Bronchial epithelial cell (primary cell): Measurements from ENCODE around the gene OR51B5. TPM values are rescaled to one million over a fixed set of nuclear protein-coding genes. Genes with fewer than 3 reads are reported as not detected.
"Not testable (repeated sequence)": the region's sequence is repeated elsewhere in the genome, so short reads cannot be mapped to it uniquely, and the experiment has no call there.

Experiments used
- DNase-seq: peaks from one replicate; pipeline ENCODE4 v3.0.0-alpha.2; 2010; ENCODE audit warnings: low read depth
- FAIRE-seq: peaks from 2 replicates; lab custom pipeline; 2011; peaks lifted over from hg19 to GRCh38; lab: Jason Lieb, UNC
- H3K27me3 ChIP-seq: 2 replicates; pipeline ENCODE4 v1.5.1; 2011; ENCODE audit warnings: low read length; ENCODE audit not compliant: control insufficient read depth, insufficient read depth
- H3K36me3 ChIP-seq: 2 replicates; pipeline ENCODE4 v1.5.1; 2011; ENCODE audit warnings: low read length; ENCODE audit not compliant: control insufficient read depth, insufficient read depth
- H3K4me3 ChIP-seq: 2 replicates; pipeline ENCODE4 v1.5.1; 2011; ENCODE audit warnings: mild to moderate bottlenecking, low read depth, low read length, control low read depth
- CTCF ChIP-seq: IDR thresholded peaks from 2 replicates; pipeline ENCODE4 v1.5.1; 2011; ENCODE audit warnings: mild to moderate bottlenecking, moderate library complexity, low read length, control low read depth, inconsistent platforms; ENCODE audit not compliant: insufficient read depth, severe bottlenecking
- total RNA-seq: library from RNA; depleted of rRNA; stranded (reverse); fragments of >200 nt; gene quantifications from 2 replicates; pipeline ENCODE4 v1.2.1, GENCODE V29; 2014

Gene OR51B5
- total RNA-seq, 1 donor from 2014 or later: not detected

- TF ChIP-seq CTCF: no peak
- no peak within 1 kb of the TSS for H3K4me3 ChIP-seq
- DNase-seq: no peak
- FAIRE-seq: no peak
- H3K36me3 ChIP-seq: no peaks in the 10 kb centered on the region
- H3K27me3 ChIP-seq: no peaks in the 10 kb centered on the region
Measured at GRCh38 chr11:5301846-5302245, 41.5 kb downstream of the OR51B5 start, which contains the start of gene OR51B4. TSS of gene OR51B4 (minus strand) at chr11:5301946. CDS start at chr11:5301946, 0 bp downstream.

- no peak for FAIRE-seq
- Histone ChIP-seq H3K36me3 (no peaks in the 10 kb centered on the region), H3K27me3 (no peaks in the 10 kb centered on the region), H3K4me3 (no peak overlapping the region)
- no peak for DNase-seq
- TF ChIP-seq CTCF: no peak
Measured at GRCh38 chr11:5300251-5300650, 43.1 kb downstream of the OR51B5 start.

- Histone ChIP-seq H3K36me3 (no peaks in the 10 kb centered on the region), H3K4me3 (no peak overlapping the region), H3K27me3 (no peaks in the 10 kb centered on the region)
- DNase-seq (no peak), FAIRE-seq (no peak)
- TF ChIP-seq CTCF: no peak
Measured at GRCh38 chr11:5298451-5298850, 44.9 kb downstream of the OR51B5 start.

GRCh38 chr11:5297721-5298323 is 45.5 kb downstream of the OR51B5 start:
- FAIRE-seq: no peak
- no peak for TF ChIP-seq CTCF
- H3K4me3 ChIP-seq: no peak overlapping the region
- H3K36me3 ChIP-seq: no peaks in the 10 kb centered on the region
- H3K27me3 ChIP-seq: no peaks in the 10 kb centered on the region
- DNase-seq: no peak

- DNase-seq, H3K36me3 ChIP-seq, H3K4me3 ChIP-seq, H3K27me3 ChIP-seq, FAIRE-seq: not testable (repeated sequence)
Measured at GRCh38 chr11:5294342-5294995, 48.9 kb downstream of the OR51B5 start.

- no peaks in the 10 kb centered on the region for H3K36me3 ChIP-seq
- TF ChIP-seq CTCF: no peak
Measured at GRCh38 chr11:5293028-5293427, 50.3 kb downstream of the OR51B5 start.

More at GRCh38 chr11:5293028-5293427, 50.3 kb downstream of the OR51B5 start:
- Histone ChIP-seq H3K4me3 (no peak overlapping the region), H3K27me3 (no peaks in the 10 kb centered on the region)
- DNase-seq: no peak
- FAIRE-seq: no peak

Other genes with a start within 250 kb of the OR51B5 start
- not detected in 2 replicates for gene OR52A5, start 205.2 kb downstream of the OR51B5 start, total RNA-seq
- gene OR52A1, start 188.8 kb downstream of the OR51B5 start, total RNA-seq: not detected in 2 replicates
- not detected in 2 replicates for gene OR51V1, start 142.8 kb downstream of the OR51B5 start, total RNA-seq
- gene HBB, start 116.5 kb downstream of the OR51B5 start, total RNA-seq: not detected in 2 replicates
- not detected in 2 replicates for gene HBD, start 109.0 kb downstream of the OR51B5 start, total RNA-seq
- gene HBG1, start 93.7 kb downstream of the OR51B5 start, total RNA-seq: not detected in 2 replicates
- gene HBG2, start 88.7 kb downstream of the OR51B5 start, total RNA-seq: not detected in 2 replicates
- gene HBE1, start 73.6 kb downstream of the OR51B5 start, total RNA-seq: not detected in 2 replicates
- not detected in 2 replicates for gene OR51B4, start 41.6 kb downstream of the OR51B5 start, total RNA-seq
- gene OR51B2, start 19.2 kb downstream of the OR51B5 start, total RNA-seq: not detected in 2 replicates
- gene OR51B6, start 8.0 kb upstream of the OR51B5 start, total RNA-seq: not detected in 2 replicates
- gene OR51M1, start 40.3 kb upstream of the OR51B5 start, total RNA-seq: not detected in 2 replicates
- not detected in 2 replicates for gene OR51Q1, start 78.6 kb upstream of the OR51B5 start, total RNA-seq
- gene OR51I1, start 98.0 kb upstream of the OR51B5 start, total RNA-seq: not detected in 2 replicates
- not detected in 2 replicates for gene OR51I2, start 105.8 kb upstream of the OR51B5 start, total RNA-seq
- gene OR52D1, start 145.2 kb upstream of the OR51B5 start, total RNA-seq: not detected in 2 replicates
- gene UBQLN3, start 166.4 kb upstream of the OR51B5 start, total RNA-seq: 0.13 TPM in 1 of 2 replicates, not detected in the other
- gene UBQLNL, start 173.2 kb upstream of the OR51B5 start, total RNA-seq: under 0.01 TPM in 1 of 2 replicates, not detected in the other
- 0.38 TPM in 1 of 2 replicates, not detected in the other for gene OR52H1, start 205.0 kb upstream of the OR51B5 start, total RNA-seq
- not detected in 2 replicates for gene OR52B6, start 237.4 kb upstream of the OR51B5 start, total RNA-seq